GM21447 (cell line): Measurements from ENCODE around the gene ZC3H12D.

Source experiments
- ATAC-seq: cut with Tn5 transposase; IDR thresholded peaks from one replicate; pipeline ENCODE4 v1.9.1; 2021; ENCODE audit not compliant: unreplicated experiment

The ZC3H12D gene

GRCh38 chr6:149419696-149420404 lies 65.0 kb downstream of the ZC3H12D start:
- ATAC-seq, result no peak

GRCh38 chr6:149414821-149415220 lies 70.0 kb downstream of the ZC3H12D start:
- no peak for ATAC-seq

- ATAC-seq, result no peak
Measured at GRCh38 chr6:149414009-149414408, 70.8 kb downstream of the ZC3H12D start.

- no peak for ATAC-seq
Measured at GRCh38 chr6:149410557-149410956, 74.3 kb downstream of the ZC3H12D start.

- no peak for ATAC-seq
Measured at GRCh38 chr6:149409617-149410016, 75.2 kb downstream of the ZC3H12D start.

GRCh38 chr6:149405823-149406765 lies 78.7 kb downstream of the ZC3H12D start:
- no peak for ATAC-seq

- no peak for ATAC-seq
Measured at GRCh38 chr6:149403534-149403933, 81.3 kb downstream of the ZC3H12D start.

GRCh38 chr6:149400050-149400449 lies 84.8 kb downstream of the ZC3H12D start, which contains the start of gene SUMO4:
Gene SUMO4, plus strand, starts transcription at chr6:149400262. Its CDS starts 130 bp downstream, at chr6:149400392.
- no peak for ATAC-seq

- ATAC-seq, result no peak
Measured at GRCh38 chr6:149397384-149397783, 87.4 kb downstream of the ZC3H12D start.
